ENCODE measurements around the gene D2HGDH. TPM values are rescaled to one million over a fixed set of nuclear protein-coding genes. Genes with fewer than 3 reads are reported as not detected.

Gene D2HGDH
- total and polyA plus RNA-seq, 9 of the 15 experiments (the other 6 are each of a cell fraction or from before 2014, with no cell fraction given) = 0.39 to 30.8 (median 10.3) TPM

- CTCF ChIA-PET (ENCODE audit: low intra/inter-chr PET ratio) = no interaction called here
These were observed 6.4 kb upstream of the D2HGDH start for GRCh38 chr2:241728000-241728399.

GRCh38 chr2:241728627-241729026, 5.8 kb upstream of the D2HGDH start:
- Histone ChIP-seq H4K20me1 (replicated peaks; ENCODE audit: control insufficient read depth, insufficient read depth, low read length) (0 out of 2 replicates have a peak, but pooled peaks cover 3% of the 10 kb centered on the region), H3K9ac (ENCODE audit: insufficient read depth in 1 of 2, low read depth in 2 of 2, low read length in 2 of 2) (peak overlapping the region in 1 of 2 experiments; percentile 28; a peak in 1 of 4 replicates), H3K27ac (ENCODE audit: extremely low read depth, low read depth, low read length) (no peak overlapping the region), H3K36me3 (ENCODE audit: control insufficient read depth, insufficient read depth, low read length) (peaks cover 9% of the 10 kb centered on the region; the same call in 1 of the 3 replicates), H3K27me3 (ENCODE audit: control insufficient read depth in 2 of 2, insufficient read depth in 2 of 2, low read length in 2 of 2) (no peaks in the 10 kb centered on the region), H3K4me2 (ENCODE audit: insufficient read depth, low read length) (no peak overlapping the region), H2AFZ (ENCODE audit: low read depth, low read length) (no peak overlapping the region), H3K4me1 (replicated peaks in 1 of 2; ENCODE audit: control insufficient read depth in 2 of 2, insufficient read depth in 2 of 2, low read length in 2 of 2) (peaks cover 4 to 21% of the 10 kb centered on the region in 2 experiments; a peak in 3 of 5 replicates), H3K4me3 (no peak overlapping the region), H3K79me2 (ENCODE audit: control insufficient read depth, insufficient read depth, low read length) (no peaks in the 10 kb centered on the region), H3K9me3 (replicated peaks; ENCODE audit: control insufficient read depth, insufficient read depth, low read depth, low read length) (no peaks in the 10 kb centered on the region), H3K9me1 (ENCODE audit: control insufficient read depth, insufficient read depth, low read length) (no peaks in the 10 kb centered on the region)
- DNase-seq (ENCODE audit: extremely low read depth in 1 of 4, low spot score in 3 of 4) (no peak), FAIRE-seq (no peak), ATAC-seq (no peak)
- WGBS (ENCODE audit: insufficient coverage, low coverage, missing lambda C conversion rate) = 91% methylated on average over 18 of the region's 19 CpGs
- POLR2A ChIA-PET = interaction anchor here (0.6 kb wide), 1 partner anchor 28 kb away, joined by 3 read pairs; no protein-coding TSS in a partner anchor
- TF ChIP-seq KLF1 (tag; IDR thresholded peaks at IDR 0.05) (no peak), POLR2G (IDR thresholded peaks at IDR 0.05; ENCODE audit: low read depth, low read length) (peak; percentile 27; the same call in 1 of the 2 replicates)
- intact Hi-C loops (cut with micrococcal nuclease) (no loop called here), in situ Hi-C loops (cut with MboI) (loop anchor here (5.0 kb wide), 1 partner anchor 149 kb away; no protein-coding TSS in a partner anchor)
- no TSS peak for BruUV-seq (replicated peaks)
- CTCF ChIA-PET (ENCODE audit: low intra/inter-chr PET ratio) = no interaction called here

More at GRCh38 chr2:241728000-241728399, 6.4 kb upstream of the D2HGDH start:
- peaks cover 4 to 18% of the 10 kb centered on the region in 2 experiments; a peak in 3 of 5 replicates for H3K4me1 ChIP-seq (replicated peaks in 1 of 2; ENCODE audit: control insufficient read depth in 2 of 2, insufficient read depth in 2 of 2, low read length in 2 of 2)
- DNase-seq (ENCODE audit: extremely low read depth in 1 of 4, low spot score in 3 of 4) (no peak), ATAC-seq (no peak), FAIRE-seq (no peak)
- H3K79me2 ChIP-seq (ENCODE audit: control insufficient read depth, insufficient read depth, low read length) = no peaks in the 10 kb centered on the region
- H3K27me3 ChIP-seq (ENCODE audit: control insufficient read depth in 2 of 2, insufficient read depth in 2 of 2, low read length in 2 of 2) = no peaks in the 10 kb centered on the region
- no peak overlapping the region for H3K4me2 ChIP-seq (ENCODE audit: insufficient read depth, low read length)
- no peak overlapping the region for H2AFZ ChIP-seq (ENCODE audit: low read depth, low read length)
- TF ChIP-seq ZNF175 (CRISPR knock-in tag; IDR thresholded peaks at IDR 0.05; ENCODE audit: low read depth) (no peak), RFX1 (IDR thresholded peaks at IDR 0.05) (no peak), POU5F1 (IDR thresholded peaks at IDR 0.05; ENCODE audit: borderline replicate concordance, low read depth, low read length, partially characterized antibody) (no peak), HDAC1 (IDR thresholded peaks at IDR 0.05) (no peak), ARNT (IDR thresholded peaks at IDR 0.05) (no peak), GABPA (tag; conservative IDR thresholded peaks at IDR 0.05; ENCODE audit: low read depth) (no peak), RAD51 (IDR thresholded peaks at IDR 0.05; ENCODE audit: borderline replicate concordance, low read depth) (no peak), ZNF830 (CRISPR knock-in tag; IDR thresholded peaks at IDR 0.05) (no peak)
- TF ChIP-seq, protein P1, sequence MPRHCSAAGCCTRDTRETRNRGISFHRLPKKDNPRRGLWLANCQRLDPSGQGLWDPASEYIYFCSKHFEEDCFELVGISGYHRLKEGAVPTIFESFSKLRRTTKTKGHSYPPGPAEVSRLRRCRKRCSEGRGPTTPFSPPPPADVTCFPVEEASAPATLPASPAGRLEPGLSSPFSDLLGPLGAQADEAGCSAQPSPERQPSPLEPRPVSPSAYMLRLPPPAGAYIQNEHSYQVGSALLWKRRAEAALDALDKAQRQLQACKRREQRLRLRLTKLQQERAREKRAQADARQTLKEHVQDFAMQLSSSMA (CRISPR knock-in tag; IDR thresholded peaks at IDR 0.05) = no peak
- intact Hi-C loops (cut with micrococcal nuclease) (no loop called here), in situ Hi-C loops (cut with MboI) (loop anchor here (5.0 kb wide), 1 partner anchor 149 kb away; no protein-coding TSS in a partner anchor)
- H3K4me3 ChIP-seq = no peak overlapping the region
- H3K9ac ChIP-seq (ENCODE audit: insufficient read depth in 1 of 2, low read depth in 2 of 2, low read length in 2 of 2) = no peak overlapping the region
- H3K9me1 ChIP-seq (ENCODE audit: control insufficient read depth, insufficient read depth, low read length) = no peaks in the 10 kb centered on the region
- 0 out of 2 replicates have a peak, but pooled peaks cover 3% of the 10 kb centered on the region for H4K20me1 ChIP-seq (replicated peaks; ENCODE audit: control insufficient read depth, insufficient read depth, low read length)
- POLR2A ChIA-PET = no interaction called here
- no TSS peak for BruUV-seq (replicated peaks)
- no peak overlapping the region for H3K27ac ChIP-seq (ENCODE audit: extremely low read depth, low read depth, low read length)
- peaks cover 15% of the 10 kb centered on the region; the same call in 1 of the 3 replicates for H3K36me3 ChIP-seq (ENCODE audit: control insufficient read depth, insufficient read depth, low read length)
- H3K9me3 ChIP-seq (replicated peaks; ENCODE audit: control insufficient read depth, insufficient read depth, low read depth, low read length) = no peaks in the 10 kb centered on the region
- WGBS (ENCODE audit: insufficient coverage, low coverage, missing lambda C conversion rate) = 69% methylated on average over 8 of the region's 8 CpGs
